NCI-H1694 (cell line): ENCODE data around the gene HELZ2.

ENCODE experiments used
- DNase-seq: peaks from one replicate; lab custom pipeline; 2025; lab: John Stamatoyannopoulos, UW

HELZ2 gene

GRCh38 chr20:63597651-63598478 lies 23.8 kb upstream of the HELZ2 start:
- DNase-seq, result no peak

GRCh38 chr20:63596423-63596822 lies 22.4 kb upstream of the HELZ2 start:
- DNase-seq, result no peak

GRCh38 chr20:63595416-63596127 lies 21.5 kb upstream of the HELZ2 start:
- no peak for DNase-seq

- no peak for DNase-seq
Observed at GRCh38 chr20:63594043-63594561, 20.1 kb upstream of the HELZ2 start.

- DNase-seq, result no peak
Observed at GRCh38 chr20:63592661-63593060, 18.6 kb upstream of the HELZ2 start.

- DNase-seq, result no peak
Observed at GRCh38 chr20:63591786-63592355, 17.8 kb upstream of the HELZ2 start.

GRCh38 chr20:63591147-63591533 lies 17.1 kb upstream of the HELZ2 start:
- DNase-seq, result no peak

- DNase-seq, result no peak
Observed at GRCh38 chr20:63590218-63591146, 16.4 kb upstream of the HELZ2 start.

- no peak for DNase-seq
Observed at GRCh38 chr20:63589261-63590217, 15.5 kb upstream of the HELZ2 start.

GRCh38 chr20:63588641-63589041 lies 14.6 kb upstream of the HELZ2 start:
- DNase-seq, result no peak

GRCh38 chr20:63587776-63588591 lies 13.9 kb upstream of the HELZ2 start:
- no peak for DNase-seq

GRCh38 chr20:63587256-63587655 lies 13.2 kb upstream of the HELZ2 start:
- DNase-seq, result no peak

- DNase-seq, result no peak
Observed at GRCh38 chr20:63586797-63587196, 12.8 kb upstream of the HELZ2 start.

- DNase-seq, result no peak
Observed at GRCh38 chr20:63585616-63586565, 11.9 kb upstream of the HELZ2 start.

GRCh38 chr20:63582382-63583063 lies 8.5 kb upstream of the HELZ2 start:
- no peak for DNase-seq

GRCh38 chr20:63580796-63581461 lies 6.9 kb upstream of the HELZ2 start:
- peak; percentile 6 for DNase-seq

- no peak for DNase-seq
Observed at GRCh38 chr20:63579017-63579694, 5.1 kb upstream of the HELZ2 start.
